Measurements from ENCODE around the gene CNTNAP4.

DNA sequence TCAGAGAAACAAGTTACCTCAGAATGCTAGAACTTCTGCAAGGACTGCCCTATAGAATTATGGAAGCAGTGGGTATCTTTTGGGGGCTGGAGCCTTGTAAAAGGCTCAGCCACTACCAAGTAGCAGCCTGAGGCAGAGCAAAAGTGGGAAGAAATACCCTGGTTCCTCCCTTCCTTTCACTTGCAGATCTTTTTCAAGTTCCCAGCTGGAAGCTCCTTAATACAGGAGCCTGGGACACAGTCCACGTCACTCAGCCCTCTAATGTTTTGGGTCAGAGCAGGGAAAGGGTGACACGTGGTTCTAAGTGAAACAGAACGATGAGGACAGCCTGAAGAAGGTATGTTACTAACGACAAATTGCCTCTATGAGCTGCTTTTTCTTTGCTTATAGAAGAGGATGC lies 93.1 kb downstream of the CNTNAP4 start:
- TF ChIP-seq NFE2L2 (IDR thresholded peaks at IDR 0.05; ENCODE audit: low read depth, low read length) (no peak), POLR2A (IDR thresholded peaks at IDR 0.05; ENCODE audit: low read depth, low read length) (no peak), RAD21 (IDR thresholded peaks at IDR 0.05; ENCODE audit: low read length) (no peak)
- TF ChIP-seq, protein P1, sequence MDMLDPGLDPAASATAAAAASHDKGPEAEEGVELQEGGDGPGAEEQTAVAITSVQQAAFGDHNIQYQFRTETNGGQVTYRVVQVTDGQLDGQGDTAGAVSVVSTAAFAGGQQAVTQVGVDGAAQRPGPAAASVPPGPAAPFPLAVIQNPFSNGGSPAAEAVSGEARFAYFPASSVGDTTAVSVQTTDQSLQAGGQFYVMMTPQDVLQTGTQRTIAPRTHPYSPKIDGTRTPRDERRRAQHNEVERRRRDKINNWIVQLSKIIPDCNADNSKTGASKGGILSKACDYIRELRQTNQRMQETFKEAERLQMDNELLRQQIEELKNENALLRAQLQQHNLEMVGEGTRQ (IDR thresholded peaks at IDR 0.05; ENCODE audit: low read depth, low read length), result no peak
- TF ChIP-seq, protein P2, sequence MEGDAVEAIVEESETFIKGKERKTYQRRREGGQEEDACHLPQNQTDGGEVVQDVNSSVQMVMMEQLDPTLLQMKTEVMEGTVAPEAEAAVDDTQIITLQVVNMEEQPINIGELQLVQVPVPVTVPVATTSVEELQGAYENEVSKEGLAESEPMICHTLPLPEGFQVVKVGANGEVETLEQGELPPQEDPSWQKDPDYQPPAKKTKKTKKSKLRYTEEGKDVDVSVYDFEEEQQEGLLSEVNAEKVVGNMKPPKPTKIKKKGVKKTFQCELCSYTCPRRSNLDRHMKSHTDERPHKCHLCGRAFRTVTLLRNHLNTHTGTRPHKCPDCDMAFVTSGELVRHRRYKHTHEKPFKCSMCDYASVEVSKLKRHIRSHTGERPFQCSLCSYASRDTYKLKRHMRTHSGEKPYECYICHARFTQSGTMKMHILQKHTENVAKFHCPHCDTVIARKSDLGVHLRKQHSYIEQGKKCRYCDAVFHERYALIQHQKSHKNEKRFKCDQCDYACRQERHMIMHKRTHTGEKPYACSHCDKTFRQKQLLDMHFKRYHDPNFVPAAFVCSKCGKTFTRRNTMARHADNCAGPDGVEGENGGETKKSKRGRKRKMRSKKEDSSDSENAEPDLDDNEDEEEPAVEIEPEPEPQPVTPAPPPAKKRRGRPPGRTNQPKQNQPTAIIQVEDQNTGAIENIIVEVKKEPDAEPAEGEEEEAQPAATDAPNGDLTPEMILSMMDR (conservative IDR thresholded peaks at IDR 0.05; ENCODE audit: low read depth, low read length), result no peak
